ENCODE measurements around the gene RHOG. TPM values are rescaled to one million over a fixed set of nuclear protein-coding genes. Genes with fewer than 3 reads are reported as not detected.

Gene RHOG
- total and polyA plus RNA-seq, 9 of the 15 experiments (the other 6 are each of a cell fraction or from before 2014, with no cell fraction given) = 22.6 to 162 (median 80.3) TPM

DNA sequence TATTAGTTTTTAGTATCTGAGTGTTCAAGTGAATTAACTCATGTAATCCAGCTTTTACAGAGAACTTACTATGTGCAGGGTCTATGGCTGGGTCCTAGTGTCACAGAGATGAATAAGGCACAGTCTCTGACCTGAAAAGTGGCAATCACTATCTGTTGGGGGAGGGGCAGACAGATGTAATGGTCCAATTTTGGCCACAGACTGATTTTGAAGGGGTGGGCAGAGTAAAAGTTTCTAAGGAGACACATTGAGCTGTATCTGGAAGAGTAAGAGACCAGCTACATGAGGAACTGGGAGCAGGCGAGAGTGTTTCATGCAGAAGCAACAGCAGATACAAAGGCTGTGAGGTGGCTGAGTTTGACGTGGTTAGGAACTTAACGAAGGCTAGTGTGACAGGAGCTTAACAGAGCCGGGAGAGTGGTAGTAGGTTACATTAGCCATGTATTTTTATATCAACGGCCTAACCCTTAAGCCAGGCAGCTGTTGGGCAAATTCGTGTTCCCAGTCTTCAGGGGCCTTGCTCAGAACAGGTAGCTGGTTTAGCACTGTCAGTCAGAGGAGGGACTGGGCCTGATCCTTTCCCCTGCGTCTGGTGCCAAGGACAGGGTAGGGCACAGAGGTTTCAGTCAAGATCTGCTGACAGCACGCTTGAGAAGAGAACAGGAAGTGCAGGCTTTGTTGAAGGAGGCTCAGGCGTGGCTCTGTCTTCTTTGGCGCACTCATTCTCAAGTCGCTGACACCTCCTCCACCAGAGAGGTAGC, 13.3 kb upstream of the RHOG start (continued):
- TF ChIP-seq, protein P1, sequence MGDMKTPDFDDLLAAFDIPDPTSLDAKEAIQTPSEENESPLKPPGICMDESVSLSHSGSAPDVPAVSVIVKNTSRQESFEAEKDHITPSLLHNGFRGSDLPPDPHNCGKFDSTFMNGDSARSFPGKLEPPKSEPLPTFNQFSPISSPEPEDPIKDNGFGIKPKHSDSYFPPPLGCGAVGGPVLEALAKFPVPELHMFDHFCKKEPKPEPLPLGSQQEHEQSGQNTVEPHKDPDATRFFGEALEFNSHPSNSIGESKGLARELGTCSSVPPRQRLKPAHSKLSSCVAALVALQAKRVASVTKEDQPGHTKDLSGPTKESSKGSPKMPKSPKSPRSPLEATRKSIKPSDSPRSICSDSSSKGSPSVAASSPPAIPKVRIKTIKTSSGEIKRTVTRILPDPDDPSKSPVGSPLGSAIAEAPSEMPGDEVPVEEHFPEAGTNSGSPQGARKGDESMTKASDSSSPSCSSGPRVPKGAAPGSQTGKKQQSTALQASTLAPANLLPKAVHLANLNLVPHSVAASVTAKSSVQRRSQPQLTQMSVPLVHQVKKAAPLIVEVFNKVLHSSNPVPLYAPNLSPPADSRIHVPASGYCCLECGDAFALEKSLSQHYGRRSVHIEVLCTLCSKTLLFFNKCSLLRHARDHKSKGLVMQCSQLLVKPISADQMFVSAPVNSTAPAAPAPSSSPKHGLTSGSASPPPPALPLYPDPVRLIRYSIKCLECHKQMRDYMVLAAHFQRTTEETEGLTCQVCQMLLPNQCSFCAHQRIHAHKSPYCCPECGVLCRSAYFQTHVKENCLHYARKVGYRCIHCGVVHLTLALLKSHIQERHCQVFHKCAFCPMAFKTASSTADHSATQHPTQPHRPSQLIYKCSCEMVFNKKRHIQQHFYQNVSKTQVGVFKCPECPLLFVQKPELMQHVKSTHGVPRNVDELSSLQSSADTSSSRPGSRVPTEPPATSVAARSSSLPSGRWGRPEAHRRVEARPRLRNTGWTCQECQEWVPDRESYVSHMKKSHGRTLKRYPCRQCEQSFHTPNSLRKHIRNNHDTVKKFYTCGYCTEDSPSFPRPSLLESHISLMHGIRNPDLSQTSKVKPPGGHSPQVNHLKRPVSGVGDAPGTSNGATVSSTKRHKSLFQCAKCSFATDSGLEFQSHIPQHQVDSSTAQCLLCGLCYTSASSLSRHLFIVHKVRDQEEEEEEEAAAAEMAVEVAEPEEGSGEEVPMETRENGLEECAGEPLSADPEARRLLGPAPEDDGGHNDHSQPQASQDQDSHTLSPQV (IDR thresholded peaks at IDR 0.05) = peak; percentile 35
- TF ChIP-seq, protein P2, sequence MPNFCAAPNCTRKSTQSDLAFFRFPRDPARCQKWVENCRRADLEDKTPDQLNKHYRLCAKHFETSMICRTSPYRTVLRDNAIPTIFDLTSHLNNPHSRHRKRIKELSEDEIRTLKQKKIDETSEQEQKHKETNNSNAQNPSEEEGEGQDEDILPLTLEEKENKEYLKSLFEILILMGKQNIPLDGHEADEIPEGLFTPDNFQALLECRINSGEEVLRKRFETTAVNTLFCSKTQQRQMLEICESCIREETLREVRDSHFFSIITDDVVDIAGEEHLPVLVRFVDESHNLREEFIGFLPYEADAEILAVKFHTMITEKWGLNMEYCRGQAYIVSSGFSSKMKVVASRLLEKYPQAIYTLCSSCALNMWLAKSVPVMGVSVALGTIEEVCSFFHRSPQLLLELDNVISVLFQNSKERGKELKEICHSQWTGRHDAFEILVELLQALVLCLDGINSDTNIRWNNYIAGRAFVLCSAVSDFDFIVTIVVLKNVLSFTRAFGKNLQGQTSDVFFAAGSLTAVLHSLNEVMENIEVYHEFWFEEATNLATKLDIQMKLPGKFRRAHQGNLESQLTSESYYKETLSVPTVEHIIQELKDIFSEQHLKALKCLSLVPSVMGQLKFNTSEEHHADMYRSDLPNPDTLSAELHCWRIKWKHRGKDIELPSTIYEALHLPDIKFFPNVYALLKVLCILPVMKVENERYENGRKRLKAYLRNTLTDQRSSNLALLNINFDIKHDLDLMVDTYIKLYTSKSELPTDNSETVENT (CRISPR knock-in tag; IDR thresholded peaks at IDR 0.05) = no peak
- TF ChIP-seq ZNF133 (CRISPR knock-in tag; IDR thresholded peaks at IDR 0.05) (no peak), TCF7L2 (IDR thresholded peaks at IDR 0.05; ENCODE audit: low read depth, low read length) (no peak), SNRNP70 (optimal IDR thresholded peaks at IDR 0.05; ENCODE audit: low read depth, low read length) (no peak)
- TF ChIP-seq, protein P3, sequence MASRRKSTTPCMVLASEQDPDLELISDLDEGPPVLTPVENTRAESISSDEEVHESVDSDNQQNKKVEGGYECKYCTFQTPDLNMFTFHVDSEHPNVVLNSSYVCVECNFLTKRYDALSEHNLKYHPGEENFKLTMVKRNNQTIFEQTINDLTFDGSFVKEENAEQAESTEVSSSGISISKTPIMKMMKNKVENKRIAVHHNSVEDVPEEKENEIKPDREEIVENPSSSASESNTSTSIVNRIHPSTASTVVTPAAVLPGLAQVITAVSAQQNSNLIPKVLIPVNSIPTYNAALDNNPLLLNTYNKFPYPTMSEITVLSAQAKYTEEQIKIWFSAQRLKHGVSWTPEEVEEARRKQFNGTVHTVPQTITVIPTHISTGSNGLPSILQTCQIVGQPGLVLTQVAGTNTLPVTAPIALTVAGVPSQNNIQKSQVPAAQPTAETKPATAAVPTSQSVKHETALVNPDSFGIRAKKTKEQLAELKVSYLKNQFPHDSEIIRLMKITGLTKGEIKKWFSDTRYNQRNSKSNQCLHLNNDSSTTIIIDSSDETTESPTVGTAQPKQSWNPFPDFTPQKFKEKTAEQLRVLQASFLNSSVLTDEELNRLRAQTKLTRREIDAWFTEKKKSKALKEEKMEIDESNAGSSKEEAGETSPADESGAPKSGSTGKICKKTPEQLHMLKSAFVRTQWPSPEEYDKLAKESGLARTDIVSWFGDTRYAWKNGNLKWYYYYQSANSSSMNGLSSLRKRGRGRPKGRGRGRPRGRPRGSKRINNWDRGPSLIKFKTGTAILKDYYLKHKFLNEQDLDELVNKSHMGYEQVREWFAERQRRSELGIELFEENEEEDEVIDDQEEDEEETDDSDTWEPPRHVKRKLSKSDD (conservative IDR thresholded peaks at IDR 0.05; ENCODE audit: low read length) = no peak

Data from K562 (cell line).